KBM-7 (cell line): ENCODE data around the gene DNA2.
"Not testable (repeated sequence)": the region's sequence is repeated elsewhere in the genome, so short reads cannot be mapped to it uniquely, and the experiment has no call there.

Source experiments
- DNase-seq: peaks from one replicate; pipeline ENCODE4 v3.0.0-alpha.2; 2015
- in situ Hi-C: fragments of 300-500 bp; cut with MboI; formaldehyde crosslinking; loops from 2 replicates; pipeline ENCODE4 v1.14.3; 2020; ENCODE audit warnings: low sequenced_read_pairs, low pct_unique_long_range_greater_than_20kb, mixed read lengths

Gene DNA2

GRCh38 chr10:68471586-68472408, at the start of gene DNA2:
DNA2 (minus strand) TSS chr10:68471973; CDS start chr10:68471864, 109 bp downstream.
- DNase-seq: peak; percentile 86
- in situ Hi-C loops: no loop called here

DNA sequence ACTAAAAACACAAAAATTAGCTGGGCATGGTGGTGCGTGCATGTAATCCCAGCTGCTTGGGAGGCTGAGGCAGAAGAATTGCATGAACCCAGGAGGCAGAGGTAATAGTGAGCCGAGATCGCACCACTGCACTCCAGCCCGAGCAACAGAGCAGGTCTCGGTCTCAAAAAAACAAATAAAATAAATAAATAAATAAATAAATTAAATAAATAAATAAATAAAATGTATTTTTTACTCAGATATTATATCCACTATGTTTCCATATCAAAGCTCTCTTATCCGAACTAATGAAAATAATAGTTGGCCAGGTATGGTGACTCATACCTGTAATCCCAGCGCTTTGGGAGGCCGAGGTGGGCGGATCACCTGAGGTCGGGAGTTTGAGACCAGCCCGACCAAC, 46.8 kb upstream of the DNA2 start:
- DNase-seq, in situ Hi-C loops: not testable (repeated sequence)

DNA sequence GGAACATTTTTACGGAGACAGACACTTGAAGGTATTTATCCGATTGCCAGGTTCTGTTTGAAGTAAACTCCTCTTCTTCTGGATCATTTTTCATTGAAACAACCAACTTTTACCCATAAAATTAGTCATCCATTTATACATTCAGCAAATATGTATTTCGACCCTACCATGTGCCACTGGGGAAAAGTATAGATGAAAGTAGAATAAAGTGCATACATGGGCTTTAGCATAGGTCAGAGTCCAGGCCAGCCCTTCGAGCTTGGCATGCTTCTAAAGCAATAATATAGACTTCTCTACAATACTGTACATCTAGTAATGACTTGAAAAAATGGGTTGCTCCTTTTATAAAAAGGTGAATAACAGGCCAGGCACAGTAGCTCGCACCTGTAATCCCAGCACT, 45.4 kb upstream of the DNA2 start:
- DNase-seq: no peak
- in situ Hi-C loops: no loop called here

GRCh38 chr10:68516766-68517165, 45.0 kb upstream of the DNA2 start:
- DNase-seq: no peak
- in situ Hi-C loops: no loop called here

GRCh38 chr10:68516216-68516615, 44.4 kb upstream of the DNA2 start:
- DNase-seq, in situ Hi-C loops: not testable (repeated sequence)

- in situ Hi-C loops: no loop called here
- DNase-seq: no peak
Measured at GRCh38 chr10:68508090-68508489, 36.3 kb upstream of the DNA2 start.

DNA sequence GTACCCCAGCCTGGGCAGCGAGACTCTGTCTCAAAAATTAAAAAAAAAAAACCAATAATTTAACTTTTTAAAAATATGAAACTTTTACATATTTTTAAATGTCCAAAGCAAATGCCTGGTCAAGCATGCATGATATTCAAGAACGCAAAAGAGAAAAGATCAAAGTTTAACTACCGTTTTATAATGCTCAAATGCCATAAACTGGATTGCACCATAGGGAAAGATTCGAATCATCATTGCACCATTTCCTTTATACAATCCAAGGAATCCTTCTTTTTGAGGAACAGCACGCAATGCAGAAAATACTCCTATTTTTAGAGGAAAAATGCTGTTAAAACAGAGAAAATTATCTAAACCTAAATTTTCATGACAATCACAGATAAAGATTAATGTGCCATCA, 34.6 kb upstream of the DNA2 start:
- no peak for DNase-seq
- in situ Hi-C loops: no loop called here

DNA sequence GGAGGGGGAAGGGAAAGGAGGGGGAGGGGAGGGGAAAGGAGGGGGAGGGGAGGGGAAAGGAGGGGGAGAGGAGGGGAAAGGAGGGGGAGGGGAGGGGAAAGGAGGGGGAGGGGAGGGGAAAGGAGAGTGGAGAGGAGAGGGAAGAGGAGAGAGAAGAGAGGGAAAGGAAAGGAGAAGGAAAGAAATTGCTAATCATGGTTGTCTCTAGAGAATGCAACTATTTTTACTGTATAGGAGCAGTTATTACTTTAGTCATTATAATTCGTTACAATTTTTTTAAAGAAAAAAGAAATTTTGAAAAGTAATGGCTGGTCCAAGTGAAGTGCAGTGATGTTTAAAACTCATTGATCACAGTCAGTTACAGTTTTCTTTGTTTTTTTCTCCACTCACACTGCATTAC, 31.1 kb upstream of the DNA2 start:
- no peak for DNase-seq
- in situ Hi-C loops: no loop called here

- DNase-seq: no peak
- in situ Hi-C loops: no loop called here
Measured at GRCh38 chr10:68501691-68502090, 29.9 kb upstream of the DNA2 start.

- in situ Hi-C loops: no loop called here
- DNase-seq: no peak
Measured at GRCh38 chr10:68499544-68499943, 27.8 kb upstream of the DNA2 start.

DNA sequence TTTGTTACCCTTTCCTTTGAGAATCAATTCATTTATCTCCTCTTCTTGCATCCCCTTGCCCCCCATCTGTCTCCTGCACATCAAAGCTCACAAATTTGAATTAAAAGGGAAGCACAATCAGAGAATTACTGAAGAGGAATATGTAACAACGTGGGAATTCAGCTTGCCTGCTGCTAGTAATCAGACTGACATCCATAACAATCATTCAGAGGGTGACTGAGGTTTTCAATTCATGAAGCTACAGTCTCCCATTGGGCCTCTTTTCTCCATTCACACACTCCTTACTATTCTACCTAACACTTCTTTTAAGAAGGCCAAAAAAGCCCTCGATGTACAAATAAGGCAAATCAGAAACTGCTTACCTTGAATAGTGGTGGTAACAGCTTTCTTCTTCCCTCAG, 24.3 kb upstream of the DNA2 start:
- DNase-seq: no peak
- in situ Hi-C loops: no loop called here

- no peak for DNase-seq
- in situ Hi-C loops: no loop called here
Measured at GRCh38 chr10:68492118-68492517, 20.3 kb upstream of the DNA2 start.

DNA sequence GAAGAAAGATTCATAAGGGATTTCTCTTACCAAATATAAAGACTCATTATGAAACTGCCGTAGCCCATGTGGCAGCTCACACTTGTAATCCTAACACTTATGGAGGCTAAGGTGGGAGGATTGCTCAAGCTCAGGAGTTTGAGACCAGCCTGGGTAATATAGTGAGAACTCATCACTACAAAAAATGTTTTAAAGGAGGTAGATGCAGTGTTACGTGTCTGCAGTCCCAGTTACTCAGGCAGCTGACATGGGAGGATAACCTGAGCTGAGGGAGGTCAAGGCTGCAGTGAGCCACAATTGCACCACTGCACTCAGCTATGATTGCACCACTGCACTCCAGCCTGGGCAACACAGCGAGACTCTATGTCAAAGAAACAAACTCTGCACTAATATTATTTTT, 18.1 kb upstream of the DNA2 start:
- DNase-seq: no peak
- in situ Hi-C loops: no loop called here

DNA sequence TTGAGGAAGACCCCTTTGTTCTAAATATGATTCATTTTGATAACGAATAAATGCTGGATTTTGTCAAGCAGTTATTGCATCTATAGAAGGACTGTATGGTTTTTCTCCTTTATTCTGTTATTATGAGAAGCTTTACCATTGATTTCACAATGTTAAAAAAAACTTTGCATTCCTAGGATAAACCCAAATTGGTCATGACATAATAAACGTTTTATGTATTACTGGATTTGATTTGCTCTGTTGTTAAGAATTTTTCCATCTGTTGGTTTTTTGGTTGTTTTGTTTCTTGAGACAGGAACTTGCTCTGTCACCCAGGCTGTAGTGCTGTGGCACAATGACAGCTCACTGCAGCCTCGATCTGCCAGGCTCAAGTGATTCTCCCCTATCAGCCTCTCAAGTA, 2.2 kb upstream of the DNA2 start:
- in situ Hi-C loops: no loop called here
- DNase-seq: no peak

GRCh38 chr10:68471063-68471585, 649 bp downstream of the DNA2 start:
- no peak for DNase-seq
- in situ Hi-C loops: no loop called here

DNA sequence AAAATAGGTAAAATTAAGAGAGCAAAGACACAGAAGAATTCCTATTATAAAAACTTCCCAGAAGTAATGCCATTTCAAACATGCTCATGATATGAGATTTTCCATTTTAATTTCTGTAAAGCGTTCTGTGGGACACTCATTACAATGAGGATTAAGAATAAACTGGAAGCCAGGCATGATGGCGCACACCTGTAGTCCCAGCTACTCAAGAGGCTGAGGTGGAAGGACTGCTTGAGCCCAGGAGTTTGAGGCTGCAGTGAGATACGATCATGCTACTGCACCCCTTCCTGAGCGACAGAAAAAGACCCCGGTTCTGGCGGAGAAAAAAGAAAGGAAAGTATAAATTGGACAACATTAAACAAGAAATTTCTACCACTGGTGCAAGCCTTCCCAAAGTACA, 1.5 kb downstream of the DNA2 start:
- no peak for DNase-seq
- in situ Hi-C loops: no loop called here

DNA sequence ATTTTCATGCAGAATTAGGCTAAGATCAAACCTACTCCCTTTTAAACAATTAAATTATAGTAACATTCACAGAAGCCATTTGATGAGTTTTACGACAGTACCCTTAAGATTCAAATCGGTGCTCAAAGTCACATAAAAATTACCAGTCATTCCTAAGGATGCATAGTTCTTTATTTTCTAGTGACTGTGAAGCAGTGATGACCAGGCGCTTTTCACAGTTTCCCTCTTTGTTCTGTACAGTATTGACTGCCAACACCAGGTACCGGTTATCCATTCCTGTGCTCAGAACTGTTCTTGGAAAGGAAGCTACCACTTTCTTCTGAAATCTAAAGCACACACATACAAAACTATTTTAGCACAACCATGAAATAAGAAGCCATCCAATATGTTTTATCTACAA, 1.9 kb downstream of the DNA2 start:
- no peak for DNase-seq
- in situ Hi-C loops: no loop called here

- in situ Hi-C loops, DNase-seq: not testable (repeated sequence)
Measured at GRCh38 chr10:68464729-68465128, 7.0 kb downstream of the DNA2 start.

GRCh38 chr10:68463365-68464093, 8.2 kb downstream of the DNA2 start:
- in situ Hi-C loops: no loop called here

GRCh38 chr10:68462536-68462935, 9.2 kb downstream of the DNA2 start:
- DNase-seq: no peak
- in situ Hi-C loops: no loop called here

More at GRCh38 chr10:68463365-68464093, 8.2 kb downstream of the DNA2 start:
- DNase-seq: no peak
